GM12874 (cell line): ENCODE measurements around the gene TNNI3K.

ENCODE experiments used
- CTCF ChIP-seq: IDR thresholded peaks from 2 replicates; pipeline ENCODE4 v1.5.1; 2011; ENCODE audit warnings: low read depth, mild to moderate bottlenecking, control low read depth, low read length, moderate library complexity; ENCODE audit not compliant: insufficient read depth

The TNNI3K gene

DNA sequence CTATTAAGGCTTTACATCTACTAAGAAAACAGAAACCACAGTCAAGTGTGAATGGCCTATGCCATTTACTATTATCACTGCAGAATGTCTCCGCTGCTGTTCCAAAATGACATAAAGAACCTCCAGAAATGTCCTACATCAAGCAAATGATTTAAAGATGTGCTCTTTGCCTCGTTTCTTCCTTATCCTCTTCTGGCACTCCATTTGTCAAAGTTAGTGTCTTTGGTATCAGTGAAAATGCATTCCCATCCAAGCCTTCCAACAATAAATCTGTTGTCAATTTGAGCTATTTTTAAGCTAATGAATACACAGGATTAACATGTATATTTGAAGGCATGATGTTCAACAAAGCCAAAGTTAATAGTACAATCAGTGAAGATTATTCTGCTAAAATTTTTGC, 171.6 kb downstream of the TNNI3K start:
- no peak for TF ChIP-seq CTCF

- no peak for TF ChIP-seq CTCF
Observed at GRCh38 chr1:74407902-74408301, 172.7 kb downstream of the TNNI3K start.

GRCh38 chr1:74412244-74412643, 177.1 kb downstream of the TNNI3K start:
- no peak for TF ChIP-seq CTCF

GRCh38 chr1:74415935-74416334, 180.7 kb downstream of the TNNI3K start:
- TF ChIP-seq CTCF, result no peak

- TF ChIP-seq CTCF, result no peak
Observed at GRCh38 chr1:74419611-74420010, 184.4 kb downstream of the TNNI3K start.

DNA sequence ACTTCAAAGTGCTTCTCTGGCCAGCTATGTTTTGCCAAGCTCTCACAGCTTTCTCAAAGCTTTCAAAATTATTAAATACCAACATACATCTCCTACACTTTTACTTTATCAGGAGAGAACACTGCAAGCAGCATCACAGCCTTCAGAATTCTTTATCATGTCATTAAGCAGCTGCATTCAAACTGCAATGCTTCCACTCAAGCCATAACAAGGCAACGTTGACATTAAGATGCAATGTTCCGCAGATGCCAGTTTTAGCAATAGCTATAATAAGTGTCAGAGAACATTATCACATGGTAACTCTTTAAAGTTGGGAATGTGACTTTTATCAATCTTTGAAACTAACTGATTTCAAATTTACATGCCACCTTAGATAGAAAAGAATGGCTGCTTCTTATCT, 185.3 kb downstream of the TNNI3K start:
- no peak for TF ChIP-seq CTCF

DNA sequence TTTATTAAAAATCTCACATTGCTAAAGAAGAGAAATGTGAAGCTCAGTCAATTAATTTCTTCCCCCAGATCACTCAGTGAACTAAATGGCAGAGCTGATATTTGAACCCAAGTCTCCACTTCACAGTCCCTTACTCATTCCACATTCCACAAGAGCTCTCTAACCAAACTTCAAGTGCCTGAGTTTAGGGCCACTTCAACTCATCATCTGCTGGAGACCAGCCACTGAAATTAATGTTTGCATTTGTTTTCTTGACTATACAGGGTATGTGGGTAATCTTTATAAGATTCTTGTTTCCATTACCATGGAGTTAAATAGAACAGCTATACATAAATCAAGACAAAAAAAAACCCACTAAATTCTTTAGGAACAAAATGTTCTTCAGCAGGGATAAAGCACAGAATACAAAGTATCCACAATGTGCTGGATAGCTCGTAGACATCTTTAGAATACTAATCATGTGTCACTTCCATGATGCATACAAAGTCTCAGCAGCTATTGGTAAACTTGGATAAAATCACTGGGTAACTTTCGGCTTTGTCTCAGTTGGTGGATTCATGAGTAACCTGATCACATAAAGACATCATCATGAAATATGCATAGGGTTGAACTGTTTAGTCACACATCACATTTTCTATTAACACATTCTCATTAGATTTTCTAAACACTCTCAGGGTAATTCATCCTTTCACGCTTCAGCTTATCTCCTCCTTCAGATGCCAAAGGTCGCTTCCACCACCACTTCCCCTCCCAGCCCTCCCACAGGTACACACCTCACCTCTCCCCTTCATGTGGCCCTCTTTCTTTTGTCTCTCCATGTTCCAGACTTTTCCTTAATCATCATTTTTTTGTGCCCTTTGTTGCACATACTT, 187.5 kb downstream of the TNNI3K start:
- no peak for TF ChIP-seq CTCF
